ENCODE data around the gene ATP8B4.

- no peak for TF ChIP-seq HDGF (IDR thresholded peaks at IDR 0.05; ENCODE audit: borderline replicate concordance)
- no peak for TF ChIP-seq SP1 (IDR thresholded peaks at IDR 0.05)
- TF ChIP-seq TARDBP (IDR thresholded peaks at IDR 0.05) = no peak
- TF ChIP-seq FOXA1 (IDR thresholded peaks at IDR 0.05) = no peak
- no peak for TF ChIP-seq ZNF384 (IDR thresholded peaks at IDR 0.05)
- no peak for TF ChIP-seq L3MBTL2 (conservative IDR thresholded peaks at IDR 0.05)
- TF ChIP-seq CTBP1 (IDR thresholded peaks at IDR 0.05; ENCODE audit: borderline replicate concordance) = no peak
- no peak for TF ChIP-seq FOXK2 (IDR thresholded peaks at IDR 0.05)
- TF ChIP-seq ELF4 (IDR thresholded peaks at IDR 0.05) = no peak
- no peak for TF ChIP-seq BHLHE40 (IDR thresholded peaks at IDR 0.05; ENCODE audit: borderline replicate concordance)
Observed at GRCh38 chr15:49888734-49889133, 230.3 kb downstream of the ATP8B4 start.

All from HEK293T (cell line).